Measurements from ENCODE around the gene PLEKHO1.

PLEKHO1 gene

DNA sequence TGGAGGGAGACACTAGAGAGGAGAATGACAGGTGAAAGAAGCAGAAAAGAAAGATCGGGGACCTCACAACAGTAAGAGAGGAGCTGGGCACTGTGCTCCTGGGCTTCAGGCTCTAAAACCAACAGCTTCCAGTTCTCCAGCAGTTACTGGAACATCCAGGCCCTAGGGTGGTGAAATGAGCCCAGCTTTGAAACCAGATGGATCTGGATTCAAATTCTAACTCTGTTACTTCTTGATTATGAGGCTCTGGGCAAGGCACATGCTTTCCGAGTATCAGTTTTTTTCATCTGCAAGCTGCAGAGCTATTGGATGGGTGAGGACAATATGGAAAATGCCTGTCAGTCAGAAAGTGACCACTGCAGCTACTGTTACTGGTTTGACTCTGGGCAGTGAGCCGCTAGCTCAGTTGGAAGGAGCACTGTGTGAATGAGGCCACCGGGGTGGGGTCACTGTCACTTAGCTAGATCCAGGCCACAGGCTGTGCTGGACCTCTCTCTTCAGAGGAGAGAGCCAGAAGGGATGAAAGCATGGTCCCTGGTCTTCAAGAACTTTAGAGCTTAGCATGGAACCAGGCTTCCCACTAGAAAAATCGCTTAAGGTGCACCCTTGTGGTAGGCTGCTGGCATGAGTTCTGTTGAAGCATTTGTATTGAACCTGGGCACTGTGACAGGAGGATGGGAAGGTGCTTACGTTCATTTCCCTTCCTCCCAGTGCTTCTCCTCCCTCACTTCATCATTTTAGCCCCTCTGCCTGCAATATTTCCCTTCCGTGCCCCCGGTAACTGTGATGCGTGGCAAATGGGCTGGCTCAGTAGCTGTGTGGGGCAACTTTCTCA is 12.2 kb downstream of the PLEKHO1 start:
- Histone ChIP-seq H3K9ac (ENCODE audit: low read length) (peak overlapping the region; percentile 77), H3K36me3 (ENCODE audit: insufficient read depth, low read length) (peaks cover 29% of the 10 kb centered on the region), H3K27ac (ENCODE audit: low read depth, low read length) (peak overlapping the region; percentile 92), H3K9me3 (ENCODE audit: low read length) (no peaks in the 10 kb centered on the region), H3K4me3 (ENCODE audit: low read depth in 1 of 2, low read length in 2 of 2) (peak overlapping the region in 1 of 2 donors; percentile 37), H3K27me3 (ENCODE audit: control insufficient read depth in 1 of 2, insufficient read depth in 2 of 2, low read length in 2 of 2) (no peaks in the 10 kb centered on the region), H3K4me1 (ENCODE audit: insufficient read depth, low read length) (peaks cover 87% of the 10 kb centered on the region)

- peaks cover 24% of the 10 kb centered on the region for H3K36me3 ChIP-seq (ENCODE audit: insufficient read depth, low read length)
- H3K9me3 ChIP-seq (ENCODE audit: low read length) = no peaks in the 10 kb centered on the region
- H3K9ac ChIP-seq (ENCODE audit: low read length) = peak overlapping the region; percentile 77
- H3K27me3 ChIP-seq (ENCODE audit: control insufficient read depth in 1 of 2, insufficient read depth in 2 of 2, low read length in 2 of 2) = no peaks in the 10 kb centered on the region
- peak overlapping the region; percentile 92 for H3K27ac ChIP-seq (ENCODE audit: low read depth, low read length)
- H3K4me3 ChIP-seq (ENCODE audit: low read depth in 1 of 2, low read length in 2 of 2) = peak overlapping the region in 1 of 2 donors; percentile 37
- H3K4me1 ChIP-seq (ENCODE audit: insufficient read depth, low read length) = peaks cover 81% of the 10 kb centered on the region
These were observed 12.8 kb downstream of the PLEKHO1 start for GRCh38 chr1:150162582-150162861.

DNA sequence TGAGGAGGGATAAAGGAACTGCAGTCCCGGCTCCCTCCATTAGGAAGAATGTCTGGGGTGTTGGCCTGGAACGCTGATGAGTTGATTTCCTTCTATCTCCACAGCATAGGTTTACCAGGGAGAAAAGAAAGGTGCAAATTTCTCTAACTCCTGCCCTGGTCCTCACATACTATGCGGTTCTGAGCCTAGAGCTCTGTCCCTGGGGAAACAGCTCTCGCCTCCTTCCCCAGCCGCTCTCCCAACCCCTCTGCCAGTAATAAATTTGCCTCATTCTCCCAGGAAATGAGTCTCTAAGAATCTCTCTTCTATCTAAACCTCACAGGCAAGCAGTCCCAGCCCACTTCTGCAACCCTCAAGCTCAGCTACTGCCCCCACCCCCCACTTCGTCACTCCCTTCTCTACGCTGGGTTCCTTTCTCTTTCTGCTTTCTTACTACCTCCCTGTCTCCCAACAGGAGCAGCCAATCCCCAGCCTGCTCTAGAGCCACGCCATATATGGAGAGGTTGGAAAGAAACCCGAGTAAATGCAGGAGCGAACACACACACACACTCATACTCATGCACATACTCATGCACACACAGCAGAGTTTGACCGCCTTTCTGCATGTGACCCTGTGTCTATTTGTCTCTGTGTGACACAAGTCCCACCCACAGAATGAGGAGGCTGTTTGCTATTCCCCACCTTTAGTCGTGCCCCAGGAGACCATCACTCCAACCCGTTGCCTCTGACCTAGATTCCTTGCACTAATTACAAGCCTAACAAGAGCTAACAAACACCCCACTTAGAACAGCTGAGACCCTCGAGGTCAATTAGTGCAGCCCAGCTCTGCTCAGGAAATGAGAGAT is 13.4 kb downstream of the PLEKHO1 start:
- Histone ChIP-seq H3K4me3 (ENCODE audit: low read depth in 1 of 2, low read length in 2 of 2) (peak overlapping the region in 1 of 2 donors; percentile 37), H3K27me3 (ENCODE audit: control insufficient read depth in 1 of 2, insufficient read depth in 2 of 2, low read length in 2 of 2) (no peaks in the 10 kb centered on the region), H3K9ac (ENCODE audit: low read length) (peak overlapping the region; percentile 77), H3K36me3 (ENCODE audit: insufficient read depth, low read length) (peaks cover 18% of the 10 kb centered on the region), H3K27ac (ENCODE audit: low read depth, low read length) (peak overlapping the region; percentile 92), H3K4me1 (ENCODE audit: insufficient read depth, low read length) (peaks cover 77% of the 10 kb centered on the region), H3K9me3 (ENCODE audit: low read length) (no peaks in the 10 kb centered on the region)

- H3K27ac ChIP-seq (ENCODE audit: low read depth, low read length) = peak overlapping the region; percentile 92
These were observed 14.5 kb downstream of the PLEKHO1 start for GRCh38 chr1:150164224-150164623.

DNA sequence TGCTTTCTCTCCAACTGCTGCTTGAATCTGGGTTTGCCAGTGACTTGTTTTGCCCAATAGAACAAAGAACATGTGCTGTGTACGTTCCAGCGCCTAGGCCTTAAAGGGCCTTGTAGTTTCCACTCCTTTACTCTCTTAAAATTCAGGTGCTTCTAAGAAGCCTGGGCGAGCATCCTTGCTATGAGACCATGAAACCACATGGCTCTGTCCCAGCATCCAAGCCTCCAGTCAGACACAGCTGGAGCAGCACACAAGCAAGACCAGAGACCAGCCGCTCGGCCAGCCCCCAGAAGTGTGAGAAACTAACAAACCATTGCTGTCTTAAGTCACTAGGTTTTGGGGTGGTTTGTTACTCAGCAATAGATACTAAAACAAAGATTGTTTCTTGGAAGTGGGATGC is 15.1 kb downstream of the PLEKHO1 start:
- H3K27me3 ChIP-seq (ENCODE audit: control insufficient read depth in 1 of 2, insufficient read depth in 2 of 2, low read length in 2 of 2) = no peaks in the 10 kb centered on the region
- peaks cover 60% of the 10 kb centered on the region for H3K4me1 ChIP-seq (ENCODE audit: insufficient read depth, low read length)
- H3K4me3 ChIP-seq (ENCODE audit: low read depth in 1 of 2, low read length in 2 of 2) = no peak overlapping the region
- H3K36me3 ChIP-seq (ENCODE audit: insufficient read depth, low read length) = peaks cover 4% of the 10 kb centered on the region
- peak overlapping the region; percentile 92 for H3K27ac ChIP-seq (ENCODE audit: low read depth, low read length)
- H3K9ac ChIP-seq (ENCODE audit: low read length) = no peak overlapping the region
- H3K9me3 ChIP-seq (ENCODE audit: low read length) = no peaks in the 10 kb centered on the region

More at GRCh38 chr1:150164224-150164623, 14.5 kb downstream of the PLEKHO1 start:
- Histone ChIP-seq H3K4me1 (ENCODE audit: insufficient read depth, low read length) (peaks cover 66% of the 10 kb centered on the region), H3K4me3 (ENCODE audit: low read depth in 1 of 2, low read length in 2 of 2) (no peak overlapping the region), H3K36me3 (ENCODE audit: insufficient read depth, low read length) (peaks cover 9% of the 10 kb centered on the region), H3K9ac (ENCODE audit: low read length) (no peak overlapping the region), H3K9me3 (ENCODE audit: low read length) (no peaks in the 10 kb centered on the region), H3K27me3 (ENCODE audit: control insufficient read depth in 1 of 2, insufficient read depth in 2 of 2, low read length in 2 of 2) (no peaks in the 10 kb centered on the region)

- H3K27ac ChIP-seq (ENCODE audit: low read depth, low read length) = peak overlapping the region; percentile 67
These were observed 16.2 kb downstream of the PLEKHO1 start for GRCh38 chr1:150165622-150166612.

DNA sequence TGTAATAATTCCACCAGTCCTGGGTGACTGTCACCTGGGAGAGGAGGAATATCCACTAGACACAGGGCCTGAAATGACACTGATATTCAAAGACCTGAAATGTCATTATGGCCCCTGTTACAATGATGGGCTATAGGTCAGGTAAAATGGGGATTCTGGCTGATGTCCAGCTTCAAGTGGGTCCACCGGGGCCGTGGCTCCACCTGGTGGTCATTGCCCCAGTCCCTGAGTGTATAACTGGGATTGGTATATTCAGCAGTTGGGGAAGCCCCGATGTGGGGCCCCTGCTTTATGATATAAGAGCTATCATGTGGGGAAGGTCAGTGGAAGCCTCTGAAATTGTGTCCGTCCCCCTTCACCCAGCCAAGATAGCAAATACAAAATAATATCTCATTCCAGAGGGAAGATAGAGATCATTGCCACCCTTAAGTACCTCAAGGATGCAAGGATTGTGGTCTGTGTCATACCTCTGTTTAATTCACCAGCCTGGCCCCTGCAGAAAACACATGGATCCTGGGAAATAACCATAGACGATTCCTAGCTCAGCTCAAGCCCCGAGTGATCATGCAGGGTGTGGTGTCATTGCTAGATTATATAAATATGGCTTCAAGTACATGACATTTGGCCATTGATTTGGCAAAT is 19.4 kb downstream of the PLEKHO1 start:
- peaks cover 21% of the 10 kb centered on the region for H3K4me1 ChIP-seq (ENCODE audit: insufficient read depth, low read length)
- no peaks in the 10 kb centered on the region for H3K9me3 ChIP-seq (ENCODE audit: low read length)
- no peak overlapping the region for H3K9ac ChIP-seq (ENCODE audit: low read length)
- no peaks in the 10 kb centered on the region for H3K36me3 ChIP-seq (ENCODE audit: insufficient read depth, low read length)
- no peaks in the 10 kb centered on the region for H3K27me3 ChIP-seq (ENCODE audit: control insufficient read depth in 1 of 2, insufficient read depth in 2 of 2, low read length in 2 of 2)
- H3K27ac ChIP-seq (ENCODE audit: low read depth, low read length) = no peak overlapping the region
- no peak overlapping the region for H3K4me3 ChIP-seq (ENCODE audit: low read depth in 1 of 2, low read length in 2 of 2)

More at GRCh38 chr1:150165622-150166612, 16.2 kb downstream of the PLEKHO1 start:
- Histone ChIP-seq H3K9me3 (ENCODE audit: low read length) (no peaks in the 10 kb centered on the region), H3K27me3 (ENCODE audit: control insufficient read depth in 1 of 2, insufficient read depth in 2 of 2, low read length in 2 of 2) (no peaks in the 10 kb centered on the region), H3K9ac (ENCODE audit: low read length) (no peak overlapping the region), H3K36me3 (ENCODE audit: insufficient read depth, low read length) (no peaks in the 10 kb centered on the region), H3K4me1 (ENCODE audit: insufficient read depth, low read length) (peaks cover 51% of the 10 kb centered on the region), H3K4me3 (ENCODE audit: low read depth in 1 of 2, low read length in 2 of 2) (no peak overlapping the region)

DNA sequence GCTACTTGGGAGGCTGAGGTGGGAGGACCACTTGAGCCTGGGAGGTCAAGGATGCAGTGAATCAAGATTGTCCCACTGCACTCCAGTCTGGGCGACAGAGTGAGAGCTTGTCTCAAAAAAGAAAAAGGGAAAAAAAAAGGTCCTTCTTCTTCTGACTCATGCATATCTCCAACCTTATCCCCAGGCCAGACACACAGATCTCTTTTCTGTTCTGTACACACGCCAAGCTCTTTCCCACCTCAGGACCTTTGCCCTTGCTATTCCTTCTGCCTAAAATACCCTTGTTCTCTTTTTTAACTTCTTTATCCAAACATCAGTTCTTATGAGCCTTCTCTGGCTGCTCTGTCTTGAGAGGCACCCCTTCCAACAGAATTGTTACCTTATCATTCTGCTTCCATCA is 22.1 kb downstream of the PLEKHO1 start:
- Histone ChIP-seq H3K27ac (ENCODE audit: low read depth, low read length) (no peak overlapping the region), H3K36me3 (ENCODE audit: insufficient read depth, low read length) (no peaks in the 10 kb centered on the region)

DNA sequence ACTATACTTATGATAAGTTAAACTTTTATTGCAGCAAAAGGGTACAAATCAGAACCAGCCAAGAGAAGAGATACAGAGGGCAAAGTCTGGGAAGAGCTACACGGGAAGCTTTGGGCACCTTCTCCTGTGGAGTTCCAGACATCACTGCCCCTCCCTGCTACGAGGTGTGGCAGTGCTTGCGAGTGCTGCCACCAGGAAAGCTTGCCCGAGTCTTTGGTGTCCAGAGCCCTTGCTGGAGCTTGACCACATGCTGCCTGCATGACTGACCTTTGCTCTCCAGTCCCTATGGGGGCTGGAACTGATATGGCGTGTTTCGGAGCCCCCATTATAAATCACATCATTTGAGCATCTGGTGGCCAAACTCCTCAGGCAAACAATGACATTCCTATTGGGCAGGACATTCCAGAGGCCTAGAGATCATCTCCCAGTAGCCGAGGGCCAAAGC is 23.4 kb downstream of the PLEKHO1 start:
- Histone ChIP-seq H3K4me3 (ENCODE audit: low read depth in 1 of 2, low read length in 2 of 2) (no peak overlapping the region), H3K27me3 (ENCODE audit: control insufficient read depth in 1 of 2, insufficient read depth in 2 of 2, low read length in 2 of 2) (no peaks in the 10 kb centered on the region), H3K27ac (ENCODE audit: low read depth, low read length) (no peak overlapping the region), H3K9ac (ENCODE audit: low read length) (no peak overlapping the region), H3K9me3 (ENCODE audit: low read length) (no peaks in the 10 kb centered on the region), H3K36me3 (ENCODE audit: insufficient read depth, low read length) (no peaks in the 10 kb centered on the region), H3K4me1 (ENCODE audit: insufficient read depth, low read length) (no peaks in the 10 kb centered on the region)

More for the DNA sequence above, 22.1 kb downstream of the PLEKHO1 start:
- Histone ChIP-seq H3K9ac (ENCODE audit: low read length) (no peak overlapping the region), H3K9me3 (ENCODE audit: low read length) (no peaks in the 10 kb centered on the region), H3K27me3 (ENCODE audit: control insufficient read depth in 1 of 2, insufficient read depth in 2 of 2, low read length in 2 of 2) (no peaks in the 10 kb centered on the region), H3K4me1 (ENCODE audit: insufficient read depth, low read length) (no peaks in the 10 kb centered on the region), H3K4me3 (ENCODE audit: low read depth in 1 of 2, low read length in 2 of 2) (no peak overlapping the region)

DNA sequence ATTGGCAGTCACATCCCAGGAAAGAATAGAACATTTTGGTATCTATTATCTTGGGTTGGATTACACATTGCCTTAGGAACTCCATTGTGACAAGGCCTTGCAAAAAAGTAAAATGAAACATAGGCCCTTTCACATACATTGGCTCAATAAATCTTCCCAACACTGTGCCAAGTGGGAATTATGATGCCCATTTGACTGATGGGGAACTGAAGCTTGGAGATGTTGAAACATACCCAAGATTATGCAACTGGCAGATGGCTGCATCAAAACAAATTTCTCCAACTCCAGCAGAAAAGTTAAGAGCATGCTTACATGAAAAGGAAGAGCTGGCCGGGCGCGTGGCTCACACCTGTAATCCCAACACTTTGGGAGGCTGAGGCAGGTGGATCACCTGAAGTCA is 26.9 kb downstream of the PLEKHO1 start:
- Histone ChIP-seq H3K9ac (ENCODE audit: low read length) (no peak overlapping the region), H3K4me1 (ENCODE audit: insufficient read depth, low read length) (no peaks in the 10 kb centered on the region), H3K36me3 (ENCODE audit: insufficient read depth, low read length) (no peaks in the 10 kb centered on the region), H3K9me3 (ENCODE audit: low read length) (no peaks in the 10 kb centered on the region), H3K27ac (ENCODE audit: low read depth, low read length) (no peak overlapping the region), H3K4me3 (ENCODE audit: low read depth in 1 of 2, low read length in 2 of 2) (no peak overlapping the region), H3K27me3 (ENCODE audit: control insufficient read depth in 1 of 2, insufficient read depth in 2 of 2, low read length in 2 of 2) (no peaks in the 10 kb centered on the region)

Data from muscle layer of colon (tissue), 2 donors.